ENCODE measurements around the gene TTN. TPM values are rescaled to one million over a fixed set of nuclear protein-coding genes. Genes with fewer than 3 reads are reported as not detected.
A peak's percentile ranks its signal among the peaks of the same experiment; 100 is the strongest.

The TTN gene
- total and polyA plus RNA-seq, 10 of the 15 experiments (the other 5 are each of a cell fraction or from before 2014, with no cell fraction given): 0.15 to 9.0 (median 1.8) TPM

DNA sequence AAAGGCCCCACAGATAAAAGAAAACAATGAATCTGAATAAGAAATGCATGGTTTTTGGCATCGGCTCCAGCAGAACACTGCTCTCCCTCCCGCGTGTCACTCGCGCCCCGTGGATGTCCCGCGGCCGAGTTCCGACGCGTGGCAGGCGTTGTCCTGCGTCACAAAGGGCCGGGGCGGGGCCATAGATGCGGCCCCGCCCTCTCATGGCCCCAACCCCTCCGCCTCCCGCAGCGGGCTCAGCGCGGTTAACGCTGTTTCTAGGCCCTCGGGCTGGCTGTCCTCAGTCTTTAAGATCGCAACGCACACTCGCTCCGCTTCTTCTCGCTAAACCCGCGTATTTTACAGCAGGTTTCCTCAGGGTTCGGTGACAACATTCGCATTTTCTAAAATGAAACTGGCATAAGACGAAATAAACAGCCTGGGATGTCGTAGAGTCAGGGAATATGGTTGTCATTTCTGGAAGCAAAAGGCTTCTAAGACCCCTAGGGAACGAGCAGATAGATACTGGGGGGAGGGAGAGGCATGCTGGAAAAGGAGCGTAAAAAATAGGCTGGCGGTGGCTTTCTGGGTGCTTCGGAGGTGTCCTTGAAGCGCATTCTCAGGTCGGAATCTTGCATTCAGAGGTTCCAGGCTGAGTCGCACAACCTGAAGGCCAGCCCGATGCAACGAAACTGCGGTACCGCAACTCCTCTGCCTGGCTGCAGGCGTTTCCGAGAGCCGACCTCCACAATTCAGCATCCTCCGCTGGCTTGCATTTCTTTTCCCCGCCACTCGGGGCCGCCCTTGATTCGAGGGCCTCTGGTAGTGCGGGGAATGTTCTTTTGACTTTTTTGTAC is 328.6 kb downstream of the TTN start, which contains the start of gene FKBP7 (continued):
- TF ChIP-seq BHLHE40 (IDR thresholded peaks at IDR 0.05; ENCODE audit: borderline replicate concordance in 1 of 2, low read depth in 2 of 2, low read length in 1 of 2) (peak; percentile 44 to 72; a peak in 2 of 4 replicates), LARP7 (IDR thresholded peaks at IDR 0.05) (peak; percentile 74), CBX5 (IDR thresholded peaks at IDR 0.05; ENCODE audit: low read depth) (peak; percentile 73; the same call in 1 of the 2 replicates), CREM (IDR thresholded peaks at IDR 0.05; ENCODE audit: low read depth) (peak; percentile 86), SKIL (IDR thresholded peaks at IDR 0.05; ENCODE audit: low read depth, poor library complexity, severe bottlenecking) (peak; percentile 32), BCLAF1 (IDR thresholded peaks at IDR 0.05) (no peak), RB1 (IDR thresholded peaks at IDR 0.05; ENCODE audit: borderline replicate concordance) (0 out of 2 replicates have a peak, but pooled peaks have one; percentile 15), RUNX3 (IDR thresholded peaks at IDR 0.05; ENCODE audit: low read length) (peak; percentile 52), TBL1XR1 (IDR thresholded peaks at IDR 0.05; ENCODE audit: low read depth, low read length) (0 out of 2 replicates have a peak, but pooled peaks have one; percentile 29), PAX8 (IDR thresholded peaks at IDR 0.05) (no peak), IKZF2 (IDR thresholded peaks at IDR 0.05) (peak in 1 of 2 experiments; percentile 88), MYC (IDR thresholded peaks at IDR 0.05; ENCODE audit: insufficient read depth, insufficient read length, insufficient replicate concordance, low read length, severe bottlenecking) (no peak), POLR2AphosphoS5 (IDR thresholded peaks at IDR 0.05; ENCODE audit: low read length) (peak; percentile 66), FOXM1 (IDR thresholded peaks at IDR 0.05; ENCODE audit: low read depth, low read length) (peak; percentile 71; the same call in 1 of the 2 replicates), CTCF (IDR thresholded peaks at IDR 0.05 in 2 of 3, conservative IDR thresholded peaks at IDR 0.05 in 1 of 3; ENCODE audit: control insufficient read depth in 2 of 3, extremely low read depth in 1 of 3, insufficient read depth in 1 of 3, low read depth in 3 of 3, low read length in 3 of 3) (peak; percentile 89 to 95 (median 91)), POLR2A (IDR thresholded peaks at IDR 0.05; ENCODE audit: low read depth, low read length) (peak; percentile 80), PML (IDR thresholded peaks at IDR 0.05; ENCODE audit: low read length) (peak; percentile 81; the same call in 1 of the 2 replicates), WRNIP1 (IDR thresholded peaks at IDR 0.05; ENCODE audit: borderline replicate concordance, low read depth, low read length) (peak; percentile 68; the same call in 1 of the 2 replicates), EGR1 (IDR thresholded peaks at IDR 0.05; ENCODE audit: borderline replicate concordance in 1 of 2, low read depth in 2 of 2, low read length in 2 of 2) (0 out of 3 replicates have a peak, but pooled peaks of 1 of the 2 experiments have one; percentile 19), EED (IDR thresholded peaks at IDR 0.05; ENCODE audit: low read depth) (peak; percentile 70)
- TF ChIP-seq, protein P1, sequence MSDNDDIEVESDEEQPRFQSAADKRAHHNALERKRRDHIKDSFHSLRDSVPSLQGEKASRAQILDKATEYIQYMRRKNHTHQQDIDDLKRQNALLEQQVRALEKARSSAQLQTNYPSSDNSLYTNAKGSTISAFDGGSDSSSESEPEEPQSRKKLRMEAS (IDR thresholded peaks at IDR 0.05; ENCODE audit: low read depth, low read length): peak; percentile 88; the same call in 1 of the 2 replicates

Data from GM12878 (cell line).